Panc1 (cell line): Measurements from ENCODE around the gene DOK7. TPM values are rescaled to one million over a fixed set of nuclear protein-coding genes. Genes with fewer than 3 reads are reported as not detected.

Source experiments
- ATAC-seq: fragments of 200-7000 bp; cut with Tn5 transposase; 2 replicates; pipeline ENCODE4 v1.9.1; 2020; ENCODE audit warnings: mild to moderate bottlenecking, moderate library complexity
- BruUV-seq: library from RNA; stranded (reverse); fragments of 400-500 nt; replicated peaks from 2 replicates; lab custom pipeline; 2021; lab: Mats Ljungman, UMichigan
- CTCF ChIA-PET: fragments of 300-600 bp; sonication (Branson Sonifier 250); formaldehyde crosslinking; loops from one replicate; lab custom pipeline; 2022; ENCODE audit warnings: antibody characterized with exemption; lab: Charles Lee
- POLR2A ChIA-PET: fragments of 300-600 bp; sonication (Branson Sonifier 250); formaldehyde crosslinking; loops from one replicate; lab custom pipeline; 2022; ENCODE audit warnings: antibody characterized with exemption; lab: Charles Lee
- DNase-seq: peaks from one replicate; pipeline ENCODE4 v3.0.0-alpha.2; 2010; ENCODE audit warnings: low read depth, low spot score
- H3K27ac ChIP-seq: 2 replicates; pipeline ENCODE4 v1.5.1; 2011; ENCODE audit warnings: mild to moderate bottlenecking, low read length, inconsistent platforms
- H3K27me3 ChIP-seq: fragments of 200-500 bp; sonication (Bioruptor generic); 2 replicates; pipeline ENCODE4 v1.6.0; 2014; ENCODE audit warnings: low read length, inconsistent platforms; ENCODE audit not compliant: control insufficient read depth, insufficient read depth
- H3K36me3 ChIP-seq: fragments of 200-500 bp; sonication (Bioruptor generic); 2 replicates; pipeline ENCODE4 v1.5.1; 2014; ENCODE audit warnings: inconsistent platforms, mild to moderate bottlenecking, low read length, moderate library complexity; ENCODE audit not compliant: control insufficient read depth, insufficient read depth
- H3K4me1 ChIP-seq: 2 replicates; pipeline ENCODE4 v1.5.1; 2011; ENCODE audit warnings: inconsistent platforms, mild to moderate bottlenecking, low read length, moderate library complexity; ENCODE audit not compliant: control insufficient read depth, insufficient read depth
- H3K4me3 ChIP-seq, 2 experiments: 2 replicates each; pipeline ENCODE4 v1.5.1; 2011 to 2012; ENCODE audit warnings: low read depth in 2 of 2, low read length in 2 of 2, mild to moderate bottlenecking in 2 of 2, inconsistent platforms in 1 of 2, moderate library complexity in 1 of 2
- H3K9me3 ChIP-seq: fragments of 200-500 bp; sonication (Bioruptor generic); 2 replicates; pipeline ENCODE4 v1.5.1; 2014; ENCODE audit warnings: low read depth, mild to moderate bottlenecking, inconsistent platforms, low read length, moderate library complexity; ENCODE audit not compliant: control insufficient read depth, insufficient read depth
- POLR2AphosphoS5 ChIP-seq: IDR thresholded peaks from 2 replicates; pipeline ENCODE4 v1.6.1; 2012; ENCODE audit warnings: mild to moderate bottlenecking, low read depth, low read length, moderate library complexity
- SIN3A ChIP-seq: IDR thresholded peaks from 2 replicates; pipeline ENCODE4 v1.6.1; 2012; ENCODE audit warnings: low read depth, mild to moderate bottlenecking, low read length, moderate library complexity, borderline replicate concordance; ENCODE audit not compliant: insufficient read depth
- TCF7L2 ChIP-seq: IDR thresholded peaks from 2 replicates; pipeline ENCODE4 v1.6.1; 2011; ENCODE audit warnings: mild to moderate bottlenecking, low read depth, low read length, inconsistent platforms
- in situ Hi-C: cut with HindIII; loops from 2 replicates; pipeline ENCODE4 v1.10.0; 2016; ENCODE audit warnings: low sequenced_read_pairs, low pct_unique_long_range_greater_than_20kb
- intact Hi-C: fragments of 100-400 bp; cut with micrococcal nuclease; formaldehyde crosslinking; loops from one replicate; pipeline ENCODE4 v1.10.0; 2022; ENCODE audit not compliant: unreplicated experiment
- total RNA-seq: library from RNA; stranded (reverse); gene quantifications from one replicate; pipeline ENCODE4 v1.2.1, GENCODE V29; 2021; ENCODE audit not compliant: unreplicated experiment
- TF ChIP-seq, protein P1 (sequence below): fragments of 450-650 bp; IDR thresholded peaks from 2 replicates; pipeline ENCODE4 v1.5.1; 2017; ENCODE audit warnings: mild to moderate bottlenecking
- TF ChIP-seq, protein P2 (sequence below), 2 experiments: IDR thresholded peaks; 2 replicates each; pipeline ENCODE4 v1.6.1; 2011 to 2012; ENCODE audit warnings: low read depth in 2 of 2, control low read depth in 1 of 2, low read length in 1 of 2, mild to moderate bottlenecking in 1 of 2, moderate library complexity in 1 of 2; ENCODE audit not compliant: insufficient read depth in 1 of 2

DOK7 gene
- total RNA-seq, 1 experiment from 2014 or later = 2.4 TPM

DNA sequence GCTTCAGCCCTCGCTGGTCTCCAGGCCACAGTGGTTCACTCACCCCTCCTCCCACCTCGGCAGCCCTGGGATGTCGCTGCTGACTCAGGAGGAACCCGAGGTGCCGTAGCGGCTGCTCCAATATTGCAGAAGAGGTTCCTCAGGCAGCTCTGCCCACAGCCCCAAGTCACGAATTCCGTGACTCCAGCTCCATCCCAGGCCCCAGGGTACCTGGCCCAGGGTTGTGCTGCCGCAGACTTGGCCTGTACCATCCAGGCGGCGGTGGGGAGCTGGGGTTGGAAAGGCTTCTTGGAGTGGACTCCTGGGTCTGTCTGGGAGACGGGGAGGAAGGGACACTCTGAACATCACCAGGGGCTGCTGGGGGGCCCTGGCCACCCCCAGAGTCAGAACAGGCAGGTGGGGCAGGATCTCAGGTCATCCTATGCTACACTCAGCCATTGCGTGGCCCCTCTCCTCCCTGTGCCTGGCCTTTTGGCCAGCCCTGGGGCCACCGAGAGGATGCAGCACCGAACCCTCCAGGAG, 22.1 kb upstream of the DOK7 start:
- intact Hi-C loops (loop anchor here (5.0 kb wide), 2 partner anchors 94 to 234 kb away; no protein-coding TSS in a partner anchor), in situ Hi-C loops (no loop called here)
- no peak for TF ChIP-seq SIN3A
- TF ChIP-seq, protein P1, sequence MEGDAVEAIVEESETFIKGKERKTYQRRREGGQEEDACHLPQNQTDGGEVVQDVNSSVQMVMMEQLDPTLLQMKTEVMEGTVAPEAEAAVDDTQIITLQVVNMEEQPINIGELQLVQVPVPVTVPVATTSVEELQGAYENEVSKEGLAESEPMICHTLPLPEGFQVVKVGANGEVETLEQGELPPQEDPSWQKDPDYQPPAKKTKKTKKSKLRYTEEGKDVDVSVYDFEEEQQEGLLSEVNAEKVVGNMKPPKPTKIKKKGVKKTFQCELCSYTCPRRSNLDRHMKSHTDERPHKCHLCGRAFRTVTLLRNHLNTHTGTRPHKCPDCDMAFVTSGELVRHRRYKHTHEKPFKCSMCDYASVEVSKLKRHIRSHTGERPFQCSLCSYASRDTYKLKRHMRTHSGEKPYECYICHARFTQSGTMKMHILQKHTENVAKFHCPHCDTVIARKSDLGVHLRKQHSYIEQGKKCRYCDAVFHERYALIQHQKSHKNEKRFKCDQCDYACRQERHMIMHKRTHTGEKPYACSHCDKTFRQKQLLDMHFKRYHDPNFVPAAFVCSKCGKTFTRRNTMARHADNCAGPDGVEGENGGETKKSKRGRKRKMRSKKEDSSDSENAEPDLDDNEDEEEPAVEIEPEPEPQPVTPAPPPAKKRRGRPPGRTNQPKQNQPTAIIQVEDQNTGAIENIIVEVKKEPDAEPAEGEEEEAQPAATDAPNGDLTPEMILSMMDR = no peak
- no peak for TF ChIP-seq TCF7L2
- Histone ChIP-seq H3K9me3 (no peaks in the 10 kb centered on the region), H3K27ac (no peak overlapping the region), H3K27me3 (no peaks in the 10 kb centered on the region), H3K4me1 (peaks cover 9% of the 10 kb centered on the region; the same call in 1 of the 2 replicates), H3K4me3 (no peak overlapping the region), H3K36me3 (no peaks in the 10 kb centered on the region)
- ChIA-PET POLR2A (no interaction called here), CTCF (interaction anchor here (1.4 kb wide), 1 partner anchor 40 kb away, joined by 5 read pairs; no protein-coding TSS in a partner anchor)
- no TSS peak for BruUV-seq
- DNase-seq (no peak), ATAC-seq (peak; percentile 16)

DNA sequence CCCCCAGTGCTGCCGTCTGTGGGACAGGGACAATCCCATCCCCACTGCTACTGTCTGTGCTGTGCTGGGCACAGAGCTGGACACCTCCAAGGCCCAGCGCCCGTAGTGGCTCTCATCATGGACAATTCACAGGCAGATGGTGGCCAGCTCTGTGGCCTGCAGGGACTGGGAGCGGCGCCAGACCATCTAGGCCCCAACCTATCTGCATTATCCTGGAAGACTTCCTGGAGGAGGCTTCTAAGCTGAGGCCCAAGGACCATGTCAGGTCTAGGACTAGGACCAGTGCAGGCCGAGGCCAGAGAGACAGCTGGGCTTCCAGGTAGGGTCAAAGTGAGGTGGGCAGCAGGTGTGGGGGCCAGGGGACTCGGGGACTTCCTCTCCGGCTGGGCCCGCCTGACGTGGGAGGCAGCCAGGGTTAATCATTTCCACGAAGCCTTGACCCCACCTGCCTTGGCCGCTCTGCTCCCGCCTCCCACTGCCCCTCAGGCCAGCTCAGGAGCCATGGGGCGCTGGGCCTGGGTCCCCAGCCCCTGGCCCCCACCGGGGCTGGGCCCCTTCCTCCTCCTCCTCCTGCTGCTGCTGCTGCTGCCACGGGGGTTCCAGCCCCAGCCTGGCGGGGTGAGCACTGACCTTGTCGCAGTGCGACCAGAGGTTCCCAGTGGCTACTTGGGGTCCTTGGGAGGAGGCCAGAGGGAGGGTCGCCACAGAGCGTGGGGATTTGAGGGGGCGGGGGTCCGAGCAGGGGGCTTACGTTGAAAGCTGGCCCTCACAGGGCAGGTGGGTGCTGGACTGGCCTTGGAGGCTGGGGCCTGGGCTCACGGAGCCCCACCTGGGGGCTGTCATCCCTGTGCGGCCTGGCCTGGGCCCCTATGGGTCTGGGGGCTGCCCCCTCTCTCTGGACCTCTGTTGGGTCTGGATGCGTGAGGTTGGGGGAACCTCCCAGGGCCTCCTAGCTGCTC, 21.3 kb upstream of the DOK7 start, which contains the start of gene HGFAC:
TSS of gene HGFAC (plus strand) at position 468 of the 959 bp plus-strand sequence. CDS start at position 502, 34 bp downstream.
- Histone ChIP-seq H3K27ac (no peak within 1 kb of the TSS), H3K36me3 (no peaks in the 10 kb centered on the region), H3K4me3 (no peak within 1 kb of the TSS), H3K9me3 (no peaks in the 10 kb centered on the region), H3K27me3 (no peaks in the 10 kb centered on the region), H3K4me1 (peaks cover 7% of the 10 kb centered on the region; the same call in 1 of the 2 replicates)
- in situ Hi-C loops = no loop called here
- ATAC-seq = no peak; the same call in 1 of the 2 replicates
- intact Hi-C loops = loop anchor here (5.0 kb wide), 2 partner anchors 94 to 234 kb away; no protein-coding TSS in a partner anchor
- CTCF ChIA-PET = interaction anchor here (1.4 kb wide), 1 partner anchor 39 kb away, joined by 5 read pairs; no protein-coding TSS in a partner anchor
- no peak for TF ChIP-seq SIN3A
- no peak for TF ChIP-seq POLR2AphosphoS5
- TF ChIP-seq TCF7L2 = no peak
- TF ChIP-seq, protein P1 = no peak
- TF ChIP-seq, protein P2, sequence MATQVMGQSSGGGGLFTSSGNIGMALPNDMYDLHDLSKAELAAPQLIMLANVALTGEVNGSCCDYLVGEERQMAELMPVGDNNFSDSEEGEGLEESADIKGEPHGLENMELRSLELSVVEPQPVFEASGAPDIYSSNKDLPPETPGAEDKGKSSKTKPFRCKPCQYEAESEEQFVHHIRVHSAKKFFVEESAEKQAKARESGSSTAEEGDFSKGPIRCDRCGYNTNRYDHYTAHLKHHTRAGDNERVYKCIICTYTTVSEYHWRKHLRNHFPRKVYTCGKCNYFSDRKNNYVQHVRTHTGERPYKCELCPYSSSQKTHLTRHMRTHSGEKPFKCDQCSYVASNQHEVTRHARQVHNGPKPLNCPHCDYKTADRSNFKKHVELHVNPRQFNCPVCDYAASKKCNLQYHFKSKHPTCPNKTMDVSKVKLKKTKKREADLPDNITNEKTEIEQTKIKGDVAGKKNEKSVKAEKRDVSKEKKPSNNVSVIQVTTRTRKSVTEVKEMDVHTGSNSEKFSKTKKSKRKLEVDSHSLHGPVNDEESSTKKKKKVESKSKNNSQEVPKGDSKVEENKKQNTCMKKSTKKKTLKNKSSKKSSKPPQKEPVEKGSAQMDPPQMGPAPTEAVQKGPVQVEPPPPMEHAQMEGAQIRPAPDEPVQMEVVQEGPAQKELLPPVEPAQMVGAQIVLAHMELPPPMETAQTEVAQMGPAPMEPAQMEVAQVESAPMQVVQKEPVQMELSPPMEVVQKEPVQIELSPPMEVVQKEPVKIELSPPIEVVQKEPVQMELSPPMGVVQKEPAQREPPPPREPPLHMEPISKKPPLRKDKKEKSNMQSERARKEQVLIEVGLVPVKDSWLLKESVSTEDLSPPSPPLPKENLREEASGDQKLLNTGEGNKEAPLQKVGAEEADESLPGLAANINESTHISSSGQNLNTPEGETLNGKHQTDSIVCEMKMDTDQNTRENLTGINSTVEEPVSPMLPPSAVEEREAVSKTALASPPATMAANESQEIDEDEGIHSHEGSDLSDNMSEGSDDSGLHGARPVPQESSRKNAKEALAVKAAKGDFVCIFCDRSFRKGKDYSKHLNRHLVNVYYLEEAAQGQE (IDR thresholded peaks at IDR 0.05; ENCODE audit: insufficient read depth in 1 of 2, low read depth in 2 of 2, low read length in 1 of 2) = no peak
- POLR2A ChIA-PET = no interaction called here
- no peak for DNase-seq
- no TSS peak for BruUV-seq
